PC-3 (cell line): ENCODE data around the gene ARHGAP9. TPM values are rescaled to one million over a fixed set of nuclear protein-coding genes. Genes with fewer than 3 reads are reported as not detected.

Source experiments
- ATAC-seq: fragments of 200-7000 bp; cut with Tn5 transposase; 2 replicates; pipeline ENCODE4 v1.9.1; 2020; ENCODE audit warnings: mild to moderate bottlenecking, moderate library complexity
- BruUV-seq: library from RNA; stranded (reverse); fragments of 400-500 nt; replicated peaks from 2 replicates; lab custom pipeline; 2021; lab: Mats Ljungman, UMichigan
- CTCF ChIA-PET: fragments of 300-600 bp; sonication (Branson Sonifier 250); formaldehyde crosslinking; loops from one replicate; lab custom pipeline; 2022; ENCODE audit warnings: antibody characterized with exemption; lab: Charles Lee
- POLR2A ChIA-PET: fragments of 300-600 bp; sonication (Branson Sonifier 250); formaldehyde crosslinking; loops from one replicate; lab custom pipeline; 2022; ENCODE audit warnings: antibody characterized with exemption; ENCODE audit not compliant: unreplicated experiment; lab: Charles Lee
- DNase-seq: peaks from one replicate; pipeline ENCODE4 v3.0.0-alpha.2; 2015
- H2AFZ ChIP-seq: fragments of 300-600 bp; sonication (generic); 2 replicates; pipeline ENCODE4 v1.6.0; 2016; ENCODE audit warnings: antibody characterized with exemption, low read length
- H3F3A ChIP-seq: fragments of 300-600 bp; sonication (generic); one replicate; pipeline ENCODE4 v1.6.0; 2017; ENCODE audit warnings: antibody characterized with exemption, low read length, control low read depth, mild to moderate bottlenecking; ENCODE audit not compliant: unreplicated experiment
- H3K27ac ChIP-seq: fragments of 300-600 bp; sonication (generic); 2 replicates; pipeline ENCODE4 v1.5.1; 2016; ENCODE audit warnings: mild to moderate bottlenecking, low read length
- H3K27me3 ChIP-seq: fragments of 300-600 bp; sonication (generic); 2 replicates; pipeline ENCODE4 v1.6.1; 2016; ENCODE audit warnings: low read length, mixed read lengths
- H3K36me3 ChIP-seq: fragments of 300-600 bp; sonication (generic); 2 replicates; pipeline ENCODE4 v1.6.1; 2016; ENCODE audit warnings: low read depth, mixed run types, low read length, mixed read lengths
- H3K4me1 ChIP-seq: fragments of 300-600 bp; sonication (generic); 2 replicates; pipeline ENCODE4 v1.5.1; 2016; ENCODE audit warnings: low read length; ENCODE audit not compliant: insufficient read depth
- H3K4me2 ChIP-seq: fragments of 300-600 bp; sonication (generic); 2 replicates; pipeline ENCODE4 v1.6.0; 2016; ENCODE audit warnings: low read length
- H3K4me3 ChIP-seq: fragments of 300-600 bp; sonication (generic); 2 replicates; pipeline ENCODE4 v1.5.1; 2016; ENCODE audit warnings: mild to moderate bottlenecking, low read length, mixed read lengths
- H3K79me2 ChIP-seq: fragments of 300-600 bp; sonication (generic); 2 replicates; pipeline ENCODE4 v1.6.1; 2017; ENCODE audit warnings: low read length, mixed read lengths
- H3K9ac ChIP-seq: fragments of 300-600 bp; sonication (generic); 2 replicates; pipeline ENCODE4 v1.6.0; 2016; ENCODE audit warnings: mild to moderate bottlenecking, low read length
- H3K9me2 ChIP-seq: fragments of 300-600 bp; sonication (generic); replicated peaks from 2 replicates; pipeline ENCODE4 v1.6.1; 2016; ENCODE audit warnings: mixed run types, low read length, mixed read lengths
- H3K9me3 ChIP-seq: fragments of 300-600 bp; sonication (generic); 2 replicates; pipeline ENCODE4 v1.6.1; 2016; ENCODE audit warnings: low read length, mixed read lengths
- H4K20me1 ChIP-seq: fragments of 300-600 bp; sonication (generic); 2 replicates; pipeline ENCODE4 v1.6.1; 2016; ENCODE audit warnings: low read length, mixed read lengths
- CTCF ChIP-seq: fragments of 300-600 bp; sonication (generic); conservative IDR thresholded peaks from 2 replicates; pipeline ENCODE4 v1.5.1; 2017; ENCODE audit warnings: antibody characterized with exemption, low read depth, mild to moderate bottlenecking, low read length
- EZH2 ChIP-seq: fragments of 300-600 bp; sonication (generic); IDR thresholded peaks from one replicate; pipeline ENCODE4 v1.6.1; 2017; ENCODE audit warnings: antibody characterized with exemption, mild to moderate bottlenecking, low read length; ENCODE audit not compliant: unreplicated experiment
- EZH2phosphoT487 ChIP-seq: fragments of 300-600 bp; sonication (generic); IDR thresholded peaks from 2 replicates; pipeline ENCODE4 v1.6.1; 2018; ENCODE audit warnings: mild to moderate bottlenecking, antibody characterized with exemption, low read length, borderline replicate concordance
- intact Hi-C: fragments of 100-400 bp; cut with micrococcal nuclease; formaldehyde crosslinking; loops from 2 replicates; pipeline ENCODE4 v1.9.0; 2023
- total RNA-seq: library from RNA; depleted of rRNA; stranded (reverse); fragments of >200 nt; gene quantifications from 2 replicates; pipeline ENCODE4 v1.2.3, GENCODE V29; 2014

ARHGAP9 gene
- total RNA-seq, 1 experiment from 2014 or later: not detected

GRCh38 chr12:57451233-57451778, 28.4 kb downstream of the ARHGAP9 start:
- Histone ChIP-seq H3K9ac (no peak overlapping the region), H2AFZ (no peak overlapping the region), H3K4me1 (peaks cover 18% of the 10 kb centered on the region), H3K27me3 (no peaks in the 10 kb centered on the region), H3K9me3 (no peaks in the 10 kb centered on the region), H3K36me3 (no peaks in the 10 kb centered on the region), H3K79me2 (no peaks in the 10 kb centered on the region), H3K9me2 (no peaks in the 10 kb centered on the region), H4K20me1 (no peaks in the 10 kb centered on the region), H3K27ac (no peak overlapping the region), H3K4me2 (no peak overlapping the region), H3F3A (no peaks in the 10 kb centered on the region), H3K4me3 (no peak overlapping the region)
- intact Hi-C loops: no loop called here
- CTCF ChIA-PET: interaction anchor here (2.7 kb wide), 1 partner anchor 142 kb away, joined by 75 read pairs; no protein-coding TSS in a partner anchor
- no TSS peak for BruUV-seq
- ATAC-seq (no peak), DNase-seq (no peak)
- TF ChIP-seq EZH2 (no peak), CTCF (no peak)
- POLR2A ChIA-PET: no interaction called here

GRCh38 chr12:57450057-57450456, 29.6 kb downstream of the ARHGAP9 start:
- no peaks in the 10 kb centered on the region for H3K79me2 ChIP-seq
- intact Hi-C loops: no loop called here
- no TSS peak for BruUV-seq
- no peak overlapping the region for H2AFZ ChIP-seq
- no peaks in the 10 kb centered on the region for H3F3A ChIP-seq
- DNase-seq (no peak), ATAC-seq (no peak)
- H3K4me1 ChIP-seq: peaks cover 18% of the 10 kb centered on the region
- ChIA-PET POLR2A (no interaction called here), CTCF (no interaction called here)
- no peak overlapping the region for H3K9ac ChIP-seq
- no peak overlapping the region for H3K4me3 ChIP-seq
- no peaks in the 10 kb centered on the region for H3K36me3 ChIP-seq
- H3K9me3 ChIP-seq: no peaks in the 10 kb centered on the region
- H3K9me2 ChIP-seq: no peaks in the 10 kb centered on the region
- no peak overlapping the region for H3K4me2 ChIP-seq
- TF ChIP-seq EZH2phosphoT487: no peak
- TF ChIP-seq EZH2: no peak
- TF ChIP-seq CTCF: no peak
- no peaks in the 10 kb centered on the region for H4K20me1 ChIP-seq
- no peak overlapping the region for H3K27ac ChIP-seq
- no peaks in the 10 kb centered on the region for H3K27me3 ChIP-seq

GRCh38 chr12:57449375-57449774, 30.3 kb downstream of the ARHGAP9 start:
- TF ChIP-seq EZH2phosphoT487 (no peak), EZH2 (no peak), CTCF (no peak)
- peaks cover 18% of the 10 kb centered on the region for H3K4me1 ChIP-seq
- H3K36me3 ChIP-seq: no peaks in the 10 kb centered on the region
- H3K9me3 ChIP-seq: no peaks in the 10 kb centered on the region
- no peaks in the 10 kb centered on the region for H3K79me2 ChIP-seq
- no peaks in the 10 kb centered on the region for H4K20me1 ChIP-seq
- POLR2A ChIA-PET: no interaction called here
- CTCF ChIA-PET: interaction anchor here (1.5 kb wide), 1 partner anchor 9 kb away, joined by 4 read pairs; no protein-coding TSS in a partner anchor
- no peak overlapping the region for H3K9ac ChIP-seq
- no peak for DNase-seq
- H2AFZ ChIP-seq: no peak overlapping the region
- H3K27me3 ChIP-seq: no peaks in the 10 kb centered on the region
- H3K9me2 ChIP-seq: no peaks in the 10 kb centered on the region
- H3F3A ChIP-seq: no peaks in the 10 kb centered on the region
- H3K4me3 ChIP-seq: no peak overlapping the region
- ATAC-seq: no peak
- BruUV-seq: no TSS peak
- intact Hi-C loops: no loop called here
- no peak overlapping the region for H3K27ac ChIP-seq
- no peak overlapping the region for H3K4me2 ChIP-seq
